Gastroesophageal sphincter (tissue), 3 donors: Measurements from ENCODE around the gene PPP1R2B.

Source experiments
- CTCF ChIP-seq, 4 experiments: fragments of 200-600 bp in 2 of 4; fragments of 450-650 bp in 2 of 4; sonication (generic) in 1 of 4; IDR thresholded peaks; one replicate each; pipeline ENCODE4 v1.5.1; 2017 to 2019; ENCODE audit warnings: antibody characterized with exemption in 4 of 4, mild to moderate bottlenecking in 2 of 4, moderate library complexity in 2 of 4
- POLR2A ChIP-seq, 2 donors: fragments of 450-650 bp; IDR thresholded peaks; one replicate each; pipeline ENCODE4 v1.6.1; 2017; ENCODE audit warnings: antibody characterized with exemption in 2 of 2, mild to moderate bottlenecking in 2 of 2, moderate library complexity in 1 of 2

- TF ChIP-seq CTCF (IDR thresholded peaks at IDR 0.05) (no peak), POLR2A (IDR thresholded peaks at IDR 0.05) (no peak)
Observed at GRCh38 chr5:156826150-156826549, 23.9 kb upstream of the PPP1R2B start.
